H4 (cell line): ENCODE results near the gene TEX47. TPM values are rescaled to one million over a fixed set of nuclear protein-coding genes. Genes with fewer than 3 reads are reported as not detected.

Experiments used
- DNase-seq: peaks from one replicate; pipeline ENCODE4 v3.0.0-alpha.2; 2015; ENCODE audit warnings: low spot score
- total RNA-seq: library from RNA; depleted of rRNA; stranded (reverse); fragments of >200 nt; shearing (Covaris generic); gene quantifications from 2 replicates; pipeline ENCODE4 v1.2.3, GENCODE V29; 2014; rRNA removed

TEX47 gene
- total RNA-seq, 1 experiment from 2014 or later = not detected

DNA sequence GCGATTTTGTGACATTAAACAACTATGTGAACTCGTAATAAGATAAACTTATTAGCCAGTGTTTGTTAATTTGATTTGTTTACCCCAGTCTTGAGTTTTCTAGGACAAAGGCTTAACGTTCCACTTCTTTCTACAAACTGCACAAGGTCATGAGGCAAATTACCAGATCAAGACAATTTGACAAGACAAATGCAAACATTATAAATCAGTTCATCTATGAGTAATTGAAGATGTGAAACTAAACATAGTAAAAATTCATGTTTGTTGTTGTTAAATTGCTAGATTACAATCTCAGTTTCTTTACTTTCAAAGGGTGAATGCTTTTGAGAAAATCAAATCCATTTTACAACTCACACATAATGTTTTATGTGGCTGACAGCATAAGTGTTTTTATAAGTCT lies 49.4 kb downstream of the TEX47 start:
- no peak for DNase-seq

Other genes with a start within 250 kb of the TEX47 start
- 0.10 and 0.17 TPM in 2 replicates for gene ZNF804B, start 36.0 kb downstream of the TEX47 start, total RNA-seq